Adipose tissue (tissue), 3 donors: ENCODE data around the gene ZNF398. TPM values are rescaled to one million over a fixed set of nuclear protein-coding genes. Genes with fewer than 3 reads are reported as not detected.

ENCODE experiments used
- H3K27ac ChIP-seq: one replicate; pipeline ENCODE4 v1.5.1; 2013; ENCODE audit warnings: low read depth, low read length
- WGBS, 3 donors: extraction: QIAGEN DNeasy Blood & Tissue Kit; methylation state at CpG; one replicate each; pipeline ENCODE4 v1.1.7; 2013; 5-methylcytosine and 5-hydroxymethylcytosine counted together
- polyA plus RNA-seq, 3 donors: library from polyadenylated mRNA; stranded (reverse); fragments of 200-250 nt; gene quantifications; one replicate each; pipeline ENCODE4 v1.2.3, GENCODE V29; 2013
- donor health status: healthy with polysubstance abuse.
- donor health status: Bipolar disorder and iron deficiency.
- donor health status: healthy.

Gene ZNF398
- polyA plus RNA-seq, 3 donors: 2.3 to 4.2 (median 2.5) TPM

DNA sequence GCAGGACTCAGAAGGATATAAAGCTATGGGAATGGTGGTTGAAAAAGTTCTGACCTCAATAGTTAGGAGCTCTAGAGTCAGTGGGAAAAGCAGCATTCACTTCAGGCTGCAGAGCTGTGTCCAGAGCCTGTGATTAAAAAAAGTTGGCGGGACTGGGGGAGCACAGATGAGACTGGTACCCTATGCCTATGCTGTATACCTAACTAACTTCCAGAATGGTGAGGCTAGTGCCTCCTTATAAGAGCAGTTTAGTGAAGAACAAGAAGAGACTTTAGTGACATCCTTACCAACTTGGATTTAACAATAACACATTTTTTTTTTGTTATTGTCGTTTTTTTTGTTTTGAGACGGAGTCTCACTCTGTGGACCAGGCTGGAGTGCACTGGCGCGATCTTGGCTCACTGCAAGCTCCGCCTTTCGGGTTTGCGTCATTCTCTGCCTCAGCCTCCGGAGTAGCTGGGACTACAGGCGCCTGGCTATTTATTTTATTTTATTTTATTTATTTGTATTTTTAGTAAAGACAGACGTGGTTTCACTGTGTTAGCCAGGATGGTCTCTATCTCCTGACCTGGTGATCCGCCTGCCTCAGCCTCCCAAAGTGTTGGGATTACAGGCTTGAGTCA is 41.5 kb downstream of the ZNF398 start:
- WGBS, 3 donors: 58 to 69% (median 64%) methylated on average over 12 of the region's 12 CpGs
- no peak overlapping the region for H3K27ac ChIP-seq

DNA sequence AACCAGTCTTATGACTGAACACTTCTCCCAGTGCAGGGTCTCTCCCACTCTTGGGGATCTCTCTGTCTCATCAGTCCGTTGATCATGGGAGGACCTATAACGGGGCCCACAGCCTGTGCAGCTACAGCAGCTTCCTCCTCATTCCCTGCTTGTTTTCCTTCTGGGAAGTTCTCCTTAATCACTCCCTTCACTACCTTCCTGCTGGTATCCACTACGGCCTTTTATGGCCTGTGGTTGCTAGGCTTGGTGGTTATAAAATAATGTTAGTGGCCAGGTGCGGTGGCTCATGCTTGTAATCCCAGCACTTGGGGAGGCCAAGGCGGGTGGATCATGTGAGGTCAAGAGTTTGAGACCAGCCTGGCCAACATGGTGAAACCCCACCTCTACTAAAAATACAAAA is 44.6 kb downstream of the ZNF398 start:
- no peak overlapping the region for H3K27ac ChIP-seq
- 60 to 65% (median 65%) methylated on average over 5 of the region's 5 CpGs for WGBS, 3 donors

DNA sequence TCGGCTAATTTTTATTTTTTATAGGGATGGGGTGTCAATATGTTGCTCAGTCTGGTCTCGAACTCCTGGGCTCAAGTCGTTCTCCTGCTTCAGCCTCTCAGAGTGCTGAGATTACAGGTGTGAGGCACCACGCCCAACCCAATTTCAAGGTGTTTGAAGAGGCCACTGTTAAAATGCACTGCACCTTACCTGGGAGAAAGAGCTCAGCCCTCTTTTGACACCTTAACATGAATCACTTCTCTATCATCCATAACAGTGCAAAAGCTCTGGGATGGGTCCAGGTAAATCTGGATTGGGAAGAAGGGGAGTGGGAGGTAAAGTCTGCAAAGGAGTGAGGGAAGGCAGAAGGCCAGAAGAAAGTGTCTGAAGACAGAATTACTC is 47.5 kb downstream of the ZNF398 start:
- no peak overlapping the region for H3K27ac ChIP-seq
- WGBS, 3 donors: 64 to 85% (median 78%) methylated on average over 4 of the region's 4 CpGs

DNA sequence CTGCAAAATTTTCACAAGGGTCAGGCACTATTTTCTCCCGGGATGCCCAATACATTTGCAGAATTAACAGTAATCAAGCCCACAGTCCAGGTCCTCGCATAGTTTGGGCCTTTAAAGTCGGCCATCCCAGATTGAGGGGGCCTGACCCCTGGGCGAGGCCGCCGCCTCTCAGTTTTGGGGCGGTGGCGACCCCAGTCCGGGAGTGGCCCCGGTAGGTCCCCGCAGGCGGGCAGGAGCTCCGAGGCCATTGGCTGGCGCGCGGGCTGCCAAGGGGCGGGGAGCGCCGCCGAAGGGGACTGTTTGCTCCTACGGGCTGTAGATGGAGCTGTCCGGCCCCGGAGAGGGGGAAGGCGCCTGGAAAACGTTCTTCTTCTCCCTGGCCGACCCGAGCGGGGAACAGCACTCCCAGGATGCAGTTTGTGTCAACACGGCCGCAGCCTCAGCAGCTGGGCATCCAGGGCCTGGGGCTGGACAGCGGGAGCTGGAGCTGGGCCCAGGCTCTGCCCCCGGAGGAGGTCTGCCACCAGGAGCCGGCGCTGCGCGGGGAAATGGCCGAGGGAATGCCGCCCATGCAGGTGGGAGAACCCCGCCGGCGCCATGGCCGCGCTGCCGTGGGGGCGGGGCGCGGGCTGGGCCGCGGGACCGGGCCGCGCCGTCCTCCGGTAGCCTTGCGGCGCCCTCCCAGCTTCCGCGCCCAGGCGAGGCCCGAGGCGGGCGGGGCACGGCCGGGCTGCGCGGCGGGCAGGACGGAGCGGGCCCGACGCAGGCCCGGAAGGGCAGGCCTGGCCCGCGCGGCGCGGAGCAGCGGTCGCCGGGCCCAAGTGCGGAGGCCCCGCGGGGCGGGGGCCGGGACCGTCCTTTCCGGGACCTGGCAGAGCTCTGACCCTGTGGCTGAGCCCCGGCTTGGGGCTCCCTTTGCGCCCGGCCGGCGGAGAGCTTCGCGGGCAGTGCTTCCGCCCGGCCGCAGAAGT is 48.2 kb downstream of the ZNF398 start, which contains the start of gene ZNF282:
Gene ZNF282, plus strand, starts transcription at position 367 of the 971 bp plus-strand sequence. Its CDS starts 44 bp downstream, at position 411.
- H3K27ac ChIP-seq: peak within 1 kb of the TSS; percentile 51
- 0 to 1% (median 0%) methylated on average over 85 to 97 of the region's 97 CpGs for WGBS, 3 donors

DNA sequence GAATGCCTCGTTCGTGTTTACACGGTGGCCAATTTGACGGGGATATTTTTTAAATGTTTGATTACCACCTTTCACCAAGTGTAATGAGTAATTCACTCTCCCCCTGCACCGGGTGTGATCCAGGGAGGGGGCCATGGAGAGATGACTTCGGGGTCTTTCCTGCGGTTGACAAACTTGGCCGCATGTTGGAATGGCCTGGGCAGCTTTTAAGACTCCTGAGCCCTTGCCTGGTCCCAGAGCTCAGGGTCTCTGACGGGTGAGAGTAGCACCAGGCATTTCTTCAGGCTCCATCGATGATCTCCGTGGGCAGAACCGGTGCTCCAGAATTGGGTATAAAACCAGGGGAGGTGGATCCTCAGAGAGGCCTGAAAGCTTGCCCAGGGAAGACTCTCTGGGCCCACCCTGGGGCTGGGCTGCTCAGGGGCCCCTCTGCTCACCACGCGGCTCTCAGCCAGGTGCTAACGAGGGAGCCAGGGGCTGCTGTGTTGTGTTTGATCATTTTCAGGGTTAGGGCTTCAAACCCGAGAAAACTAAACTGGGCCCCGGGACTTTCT is 49.0 kb downstream of the ZNF398 start:
- peak overlapping the region; percentile 51 for H3K27ac ChIP-seq
- WGBS, 3 donors: 1 to 3% (median 2%) methylated on average over 17 of the region's 17 CpGs

DNA sequence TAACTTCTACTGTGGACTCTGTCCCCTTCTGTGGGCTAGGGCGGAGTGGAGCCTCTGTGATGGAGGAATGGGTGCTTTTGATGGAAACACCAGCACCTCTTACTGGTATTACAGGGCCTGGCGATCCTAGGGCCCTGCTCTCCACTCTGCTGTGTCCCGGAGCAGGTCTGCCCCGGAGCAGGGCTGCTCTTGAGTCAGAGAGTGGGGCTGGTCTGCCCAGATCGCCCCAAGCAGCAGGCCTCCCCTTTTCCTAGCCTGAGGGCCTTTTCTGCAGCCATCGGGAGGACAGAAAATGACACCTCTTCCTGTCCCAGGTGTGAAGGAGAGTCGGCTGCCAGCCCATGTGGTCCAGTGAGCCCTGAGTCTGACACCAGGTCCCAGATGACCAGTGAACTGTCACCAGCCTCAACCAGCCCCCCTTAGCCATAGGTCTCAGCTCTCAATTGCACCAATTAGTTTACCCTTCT is 49.5 kb downstream of the ZNF398 start:
- WGBS, 3 donors: 15 to 28% (median 18%) methylated on average over 7 of the region's 7 CpGs
- H3K27ac ChIP-seq: no peak overlapping the region

DNA sequence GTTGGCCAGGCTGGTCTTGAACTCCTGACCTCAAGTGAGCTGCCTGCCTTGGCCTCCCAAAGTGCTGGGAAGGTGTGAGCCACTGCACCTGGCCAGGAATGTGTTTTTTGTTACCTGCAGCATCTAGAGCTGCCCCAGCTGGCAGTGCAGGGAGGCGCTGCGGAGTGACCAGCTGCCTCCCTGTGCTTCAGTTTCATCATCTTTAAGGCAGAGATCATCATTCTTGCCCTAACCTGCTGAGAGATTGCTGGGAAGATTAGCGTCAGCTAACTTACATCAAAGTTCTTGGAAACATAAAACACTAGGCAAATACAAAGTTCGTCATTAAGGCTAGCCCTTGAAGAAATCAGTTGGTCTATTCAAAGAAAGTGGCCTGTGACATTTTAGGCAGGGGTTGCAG is 50.4 kb downstream of the ZNF398 start:
- H3K27ac ChIP-seq: no peak overlapping the region

DNA sequence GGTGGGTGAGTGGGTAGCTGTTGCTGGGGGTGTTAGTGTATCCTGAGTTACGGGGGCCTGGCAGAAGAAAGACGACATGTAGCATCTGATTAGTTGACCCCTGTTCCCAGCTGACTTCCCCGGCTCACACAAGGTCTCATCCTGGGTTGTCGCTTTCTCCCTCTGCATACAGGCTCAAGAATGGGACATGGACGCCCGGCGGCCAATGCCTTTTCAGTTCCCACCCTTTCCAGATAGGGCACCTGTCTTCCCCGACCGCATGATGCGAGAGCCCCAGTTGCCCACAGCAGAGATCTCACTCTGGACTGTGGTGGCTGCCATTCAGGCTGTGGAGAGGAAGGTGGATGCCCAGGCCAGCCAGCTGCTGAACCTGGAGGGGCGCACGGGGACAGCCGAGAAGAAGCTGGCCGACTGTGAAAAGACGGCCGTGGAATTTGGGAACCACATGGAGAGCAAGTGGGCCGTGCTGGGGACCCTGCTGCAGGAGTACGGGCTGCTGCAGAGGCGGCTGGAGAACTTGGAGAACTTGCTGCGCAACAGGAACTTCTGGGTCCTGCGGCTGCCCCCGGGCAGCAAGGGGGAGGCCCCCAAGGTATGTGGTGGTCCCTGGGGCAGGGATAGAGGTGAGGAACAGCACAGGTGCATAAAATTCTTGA is 51.0 kb downstream of the ZNF398 start:
- 90 to 93% (median 91%) methylated on average over 22 of the region's 22 CpGs for WGBS, 3 donors
- H3K27ac ChIP-seq: no peak overlapping the region

More for the DNA sequence above, 50.4 kb downstream of the ZNF398 start:
- WGBS, 3 donors: 65 to 73% (median 72%) methylated on average over 4 of the region's 4 CpGs

DNA sequence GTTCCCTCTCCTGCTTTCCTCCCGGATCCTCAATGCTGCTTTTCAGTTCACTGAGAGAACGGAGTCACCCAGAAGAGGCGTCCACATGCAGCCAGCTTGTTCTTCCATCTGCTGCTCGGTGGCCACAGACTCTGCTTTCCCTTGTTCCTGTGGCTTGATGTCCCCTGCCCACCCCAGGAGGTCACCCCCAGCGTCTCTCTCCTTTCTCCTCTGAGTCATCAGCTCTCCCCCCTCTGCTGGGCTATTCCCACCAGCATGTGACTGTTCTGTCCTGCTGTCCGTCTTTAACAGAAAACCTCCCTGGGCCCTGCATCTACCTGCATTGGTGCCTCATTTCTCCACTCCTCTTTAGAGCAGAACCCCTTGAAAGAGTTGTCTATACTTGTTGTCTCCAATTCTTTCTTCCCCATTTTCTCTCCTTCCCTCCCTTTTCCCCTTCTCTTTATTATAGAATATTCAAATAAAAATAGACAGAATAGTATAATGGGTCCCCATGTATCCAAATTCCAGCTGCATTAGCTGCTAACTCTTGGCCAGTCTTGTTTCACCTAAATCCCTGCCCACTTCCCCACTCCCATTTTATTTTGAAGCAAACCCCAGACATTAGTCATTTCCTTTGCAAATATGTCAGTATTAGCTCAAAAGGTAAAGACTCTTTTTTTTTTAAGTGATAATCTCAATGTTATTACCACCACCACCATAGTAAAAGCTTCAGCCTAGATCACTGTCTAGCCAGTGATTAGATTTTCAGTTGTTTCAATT is 52.2 kb downstream of the ZNF398 start:
- no peak overlapping the region for H3K27ac ChIP-seq
- WGBS, 3 donors: 93 to 95% (median 93%) methylated on average over 6 of the region's 6 CpGs

DNA sequence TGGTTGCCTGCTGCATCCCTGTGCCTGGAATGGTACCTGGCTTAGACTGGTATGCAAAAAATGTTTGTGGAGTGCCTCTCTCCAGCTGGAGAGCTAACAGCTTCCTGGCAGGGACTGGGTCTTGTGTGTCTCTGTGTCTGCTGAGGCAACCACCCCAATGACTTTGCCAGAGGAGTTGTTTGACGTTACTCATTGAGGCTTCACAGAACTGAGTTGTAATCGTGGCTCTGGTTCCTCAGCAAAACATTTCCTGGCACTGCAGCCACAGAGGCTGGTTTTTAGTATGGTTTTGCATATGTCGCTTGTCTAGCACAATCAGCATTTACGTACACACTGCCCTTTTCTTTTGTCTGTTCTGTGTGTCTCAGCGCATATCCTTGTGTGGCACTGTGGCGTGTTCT is 55.6 kb downstream of the ZNF398 start:
- WGBS, 3 donors: 85 to 91% (median 89%) methylated on average over 6 of the region's 6 CpGs
- no peak overlapping the region for H3K27ac ChIP-seq

DNA sequence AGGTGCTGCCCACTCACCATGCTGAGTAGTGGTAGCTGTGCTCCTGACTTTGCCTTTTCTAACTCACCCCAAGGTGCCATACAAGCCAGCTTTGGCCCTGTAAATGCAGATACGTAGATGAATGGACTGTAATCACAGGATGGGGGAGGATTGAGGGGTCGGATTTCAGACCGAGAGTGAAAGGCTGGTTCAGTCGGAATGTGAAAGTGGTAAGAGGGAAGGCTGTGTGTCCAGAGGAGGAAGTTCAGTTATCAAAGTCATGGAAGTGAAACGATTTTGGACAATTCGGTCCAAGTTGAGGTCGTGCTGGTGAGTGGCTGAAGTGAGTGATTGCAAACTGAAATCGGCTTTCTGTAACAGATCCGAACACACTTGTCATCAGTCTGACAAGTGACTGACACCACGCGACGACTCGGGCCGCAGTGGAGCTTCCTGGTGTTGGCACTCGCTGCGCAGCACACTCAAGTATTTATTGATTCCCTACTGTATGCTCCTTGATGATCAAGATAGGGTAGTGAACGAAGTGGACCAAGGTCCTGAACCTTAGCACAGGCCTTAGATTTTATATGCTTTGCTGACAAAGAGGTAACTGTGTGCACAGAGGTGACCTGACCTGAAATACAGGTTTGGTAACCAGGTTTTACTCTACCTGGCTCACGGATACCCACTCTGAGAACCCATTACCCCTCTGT is 58.6 kb downstream of the ZNF398 start:
- H3K27ac ChIP-seq: no peak overlapping the region
- 27 to 88% (median 80%) methylated on average over 18 of the region's 18 CpGs for WGBS, 3 donors

DNA sequence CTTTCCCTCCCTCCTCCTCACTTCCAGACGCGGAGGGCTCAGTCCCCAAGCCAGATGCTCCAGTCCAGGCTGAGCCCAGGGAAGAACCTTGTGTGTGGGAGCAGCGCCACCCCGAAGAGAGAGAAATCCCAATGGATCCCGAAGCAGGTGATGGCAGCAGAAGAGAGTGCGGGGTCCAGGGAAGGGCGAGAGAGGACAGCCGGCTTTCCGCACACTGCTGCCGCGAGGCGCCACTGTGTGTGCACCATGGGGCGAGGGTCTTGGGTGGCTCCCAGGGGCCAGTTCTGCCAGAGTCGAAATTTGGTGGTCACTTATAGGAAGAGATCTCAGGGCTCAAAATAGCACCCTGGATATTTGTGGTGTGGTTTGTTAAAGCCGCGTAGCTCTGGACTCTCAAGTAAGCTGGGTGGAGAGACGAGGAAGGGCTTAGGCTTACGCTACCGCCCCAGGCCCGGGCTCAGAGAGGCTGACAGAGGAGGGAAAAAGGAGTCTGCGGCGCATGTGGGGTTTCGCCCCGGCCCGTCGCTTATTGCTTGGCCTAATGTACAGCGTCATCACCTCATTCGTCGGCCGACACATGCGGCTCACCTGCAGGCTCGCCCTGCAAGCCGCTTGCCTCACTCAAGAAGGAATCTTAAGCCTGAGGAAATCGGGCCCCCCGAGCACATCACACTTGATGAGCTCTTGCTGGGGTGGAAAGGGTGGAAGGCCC is 60.2 kb downstream of the ZNF398 start:
- H3K27ac ChIP-seq: no peak overlapping the region

DNA sequence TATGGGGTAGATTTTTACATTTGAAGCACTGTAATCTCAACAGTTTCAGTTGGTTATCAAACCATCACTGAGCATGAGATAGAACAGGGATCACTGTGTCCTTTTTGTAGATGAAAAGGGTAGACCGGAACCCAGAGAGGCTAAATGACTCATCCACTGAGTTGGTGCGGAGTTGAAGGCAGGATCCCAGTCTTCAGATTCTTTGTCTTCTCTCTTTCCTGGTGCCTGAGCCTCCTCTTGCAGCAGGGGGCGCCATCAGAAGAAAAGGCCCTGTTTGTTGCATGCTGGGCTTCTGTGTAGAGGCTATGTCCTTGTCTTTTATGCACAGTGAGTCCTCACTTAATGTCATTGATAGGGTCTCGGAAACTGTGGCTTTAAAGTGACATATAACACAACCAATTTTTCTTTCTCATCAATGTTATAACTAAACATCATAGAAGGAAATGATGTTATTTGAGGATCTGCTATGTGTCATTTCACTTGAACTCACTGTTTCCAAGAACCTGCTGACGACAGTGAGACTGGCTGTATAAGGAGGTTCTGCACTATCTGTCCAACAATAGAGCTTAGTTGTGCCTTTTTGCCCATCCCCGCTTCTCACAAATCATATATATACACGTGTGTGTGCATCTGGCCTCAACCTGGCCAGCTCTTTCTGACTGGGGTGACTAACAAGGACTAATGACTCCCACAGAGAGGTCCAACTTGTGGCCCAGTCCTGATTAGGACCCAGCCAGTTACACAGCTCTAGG is 62.4 kb downstream of the ZNF398 start:
- 72 to 85% (median 72%) methylated on average over 7 of the region's 7 CpGs for WGBS, 3 donors
- no peak overlapping the region for H3K27ac ChIP-seq

More for the DNA sequence above, 60.2 kb downstream of the ZNF398 start:
- 89 to 93% (median 91%) methylated on average over 35 of the region's 35 CpGs for WGBS, 3 donors

DNA sequence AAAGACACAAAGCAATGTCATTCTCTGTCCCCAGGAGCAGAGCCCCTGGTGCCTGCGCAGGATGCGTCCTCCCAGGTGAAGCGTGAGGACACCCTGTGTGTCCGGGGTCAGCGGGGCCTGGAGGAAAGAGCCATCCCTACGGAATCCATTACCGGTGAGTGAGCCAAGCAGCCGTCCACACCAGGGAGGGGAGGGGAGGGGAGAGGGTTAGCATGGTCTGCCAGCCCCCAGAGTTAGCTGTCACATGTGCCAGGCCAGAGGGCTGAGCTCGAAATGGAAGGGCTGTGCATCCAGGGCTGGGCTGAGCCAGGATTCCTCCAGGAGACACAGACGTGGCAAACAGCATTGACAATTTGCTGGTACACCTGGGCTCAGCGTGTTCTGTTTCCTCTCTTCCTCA is 63.3 kb downstream of the ZNF398 start:
- no peak overlapping the region for H3K27ac ChIP-seq
- 89 to 93% (median 91%) methylated on average over 11 of the region's 11 CpGs for WGBS, 3 donors

DNA sequence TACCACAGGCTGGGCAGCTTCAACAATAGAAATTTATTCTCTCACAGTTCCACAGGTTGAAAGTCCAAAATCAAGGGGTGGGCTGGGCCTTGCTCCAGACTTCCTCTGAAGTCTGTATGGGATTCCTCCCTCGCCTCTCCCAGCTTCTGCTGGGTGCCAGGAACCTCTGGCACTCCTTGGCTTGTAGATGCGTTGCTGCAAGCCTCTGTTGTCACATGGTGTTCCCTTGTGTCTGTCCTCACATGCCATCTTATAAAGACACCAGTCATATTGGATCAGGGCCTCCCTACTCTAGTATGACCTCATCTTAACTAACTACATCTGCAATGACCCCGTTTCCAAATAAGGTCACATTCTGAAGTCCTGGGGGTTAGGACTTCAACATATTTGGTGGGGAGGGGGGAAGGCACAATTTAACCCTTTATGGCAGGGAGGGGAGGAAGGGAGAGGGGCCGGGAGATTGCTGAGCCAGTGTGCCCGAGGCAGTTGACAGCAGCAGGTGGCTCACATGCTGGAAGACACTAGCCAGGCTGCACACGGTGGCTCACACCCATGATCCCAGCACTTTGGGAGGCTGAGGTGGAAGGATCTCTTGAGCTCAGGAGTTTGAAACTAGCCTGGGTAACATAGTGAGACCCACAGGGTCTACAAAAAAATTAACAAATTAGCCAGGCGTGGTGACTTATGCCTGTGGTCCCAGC is 66.9 kb downstream of the ZNF398 start:
- WGBS, 3 donors: 80 to 85% (median 81%) methylated on average over 7 of the region's 7 CpGs
- no peak overlapping the region for H3K27ac ChIP-seq

DNA sequence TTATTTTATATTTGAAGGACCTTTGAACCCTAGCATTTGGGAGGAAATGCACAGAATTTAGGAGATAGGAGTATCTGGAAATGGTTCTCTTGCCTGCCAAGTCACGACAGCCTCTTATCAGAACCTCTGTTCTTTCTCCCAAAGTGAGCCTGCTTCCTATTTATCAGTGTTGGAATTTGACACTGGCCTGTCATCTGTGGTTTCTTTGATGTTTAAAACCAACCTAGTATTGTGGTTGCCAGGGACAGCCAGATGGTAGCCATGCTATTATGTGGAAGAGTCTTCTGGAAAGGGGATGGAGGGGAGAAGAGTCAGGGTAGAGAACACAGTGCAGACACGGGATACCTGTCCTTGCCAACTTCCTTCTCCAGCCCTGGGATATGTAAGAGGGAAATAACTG is 69.1 kb downstream of the ZNF398 start:
- WGBS, 3 donors: 68 to 83% (median 77%) methylated on average over 2 of the region's 2 CpGs
- no peak overlapping the region for H3K27ac ChIP-seq
